SH-SY5Y (cell line): ENCODE results near the gene LTBP1.

ENCODE experiments used
- GATA2 ChIP-seq: IDR thresholded peaks from 2 replicates; pipeline ENCODE4 v1.6.1; 2011; ENCODE audit warnings: mild to moderate bottlenecking, low read depth, low read length
- GATA3 ChIP-seq: IDR thresholded peaks from 2 replicates; pipeline ENCODE4 v1.6.1; 2011; ENCODE audit warnings: low read depth, mild to moderate bottlenecking, low read length, moderate library complexity

GRCh38 chr2:33126552-33126951, 179.8 kb downstream of the LTBP1 start:
- no peak for TF ChIP-seq GATA3
- TF ChIP-seq GATA2 = no peak
